GM12874 (cell line): Measurements from ENCODE around the gene GABPB1.

ENCODE experiments used
- TF ChIP-seq, protein P1 (sequence below): IDR thresholded peaks from 2 replicates; pipeline ENCODE4 v1.5.1; 2011; ENCODE audit warnings: low read depth, mild to moderate bottlenecking, control low read depth, low read length, moderate library complexity; ENCODE audit not compliant: insufficient read depth

The GABPB1 gene

DNA sequence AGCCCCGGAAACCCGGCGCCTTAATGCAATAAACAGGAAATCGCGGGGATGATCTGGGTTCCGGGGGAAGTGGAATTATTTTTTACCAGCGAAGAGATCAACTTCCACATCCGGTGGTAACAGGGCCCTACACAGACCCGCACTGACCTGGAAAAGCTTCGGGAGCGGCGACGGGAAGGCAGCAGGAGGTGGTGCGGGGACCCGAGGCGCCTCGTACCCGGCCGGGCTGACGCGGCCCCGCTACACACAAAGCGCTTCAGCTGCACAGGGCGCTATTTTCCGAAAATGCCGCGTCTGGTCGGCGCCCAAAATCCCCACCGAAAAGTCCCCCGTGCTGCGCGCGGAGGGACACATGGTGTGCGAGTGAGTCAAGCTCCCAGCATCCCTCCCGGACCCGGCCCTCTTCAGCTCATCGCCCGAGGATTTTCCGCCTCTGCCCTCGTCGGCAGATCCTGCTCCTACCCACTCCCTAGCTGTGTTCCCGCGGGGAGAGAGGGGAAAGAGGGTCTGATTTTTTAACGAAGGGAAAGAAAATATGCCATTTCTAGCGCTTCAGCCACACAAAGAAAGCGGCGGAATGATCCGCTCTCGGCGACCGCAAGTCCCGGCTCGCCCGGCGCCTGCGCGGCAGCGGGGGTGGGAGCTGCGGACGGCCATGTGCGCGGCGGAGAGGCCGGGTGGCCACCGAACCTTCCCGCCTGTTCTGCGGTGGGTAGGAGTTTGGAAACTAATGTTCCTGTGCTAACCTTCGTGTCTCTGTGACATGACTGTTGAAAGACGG is at the start of gene GABPB1:
Gene GABPB1, minus strand, starts transcription at position 361 of the 781 bp plus-strand sequence. CDS start 45,400 bp downstream, outside the sequence.
- TF ChIP-seq, protein P1, sequence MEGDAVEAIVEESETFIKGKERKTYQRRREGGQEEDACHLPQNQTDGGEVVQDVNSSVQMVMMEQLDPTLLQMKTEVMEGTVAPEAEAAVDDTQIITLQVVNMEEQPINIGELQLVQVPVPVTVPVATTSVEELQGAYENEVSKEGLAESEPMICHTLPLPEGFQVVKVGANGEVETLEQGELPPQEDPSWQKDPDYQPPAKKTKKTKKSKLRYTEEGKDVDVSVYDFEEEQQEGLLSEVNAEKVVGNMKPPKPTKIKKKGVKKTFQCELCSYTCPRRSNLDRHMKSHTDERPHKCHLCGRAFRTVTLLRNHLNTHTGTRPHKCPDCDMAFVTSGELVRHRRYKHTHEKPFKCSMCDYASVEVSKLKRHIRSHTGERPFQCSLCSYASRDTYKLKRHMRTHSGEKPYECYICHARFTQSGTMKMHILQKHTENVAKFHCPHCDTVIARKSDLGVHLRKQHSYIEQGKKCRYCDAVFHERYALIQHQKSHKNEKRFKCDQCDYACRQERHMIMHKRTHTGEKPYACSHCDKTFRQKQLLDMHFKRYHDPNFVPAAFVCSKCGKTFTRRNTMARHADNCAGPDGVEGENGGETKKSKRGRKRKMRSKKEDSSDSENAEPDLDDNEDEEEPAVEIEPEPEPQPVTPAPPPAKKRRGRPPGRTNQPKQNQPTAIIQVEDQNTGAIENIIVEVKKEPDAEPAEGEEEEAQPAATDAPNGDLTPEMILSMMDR = no peak

DNA sequence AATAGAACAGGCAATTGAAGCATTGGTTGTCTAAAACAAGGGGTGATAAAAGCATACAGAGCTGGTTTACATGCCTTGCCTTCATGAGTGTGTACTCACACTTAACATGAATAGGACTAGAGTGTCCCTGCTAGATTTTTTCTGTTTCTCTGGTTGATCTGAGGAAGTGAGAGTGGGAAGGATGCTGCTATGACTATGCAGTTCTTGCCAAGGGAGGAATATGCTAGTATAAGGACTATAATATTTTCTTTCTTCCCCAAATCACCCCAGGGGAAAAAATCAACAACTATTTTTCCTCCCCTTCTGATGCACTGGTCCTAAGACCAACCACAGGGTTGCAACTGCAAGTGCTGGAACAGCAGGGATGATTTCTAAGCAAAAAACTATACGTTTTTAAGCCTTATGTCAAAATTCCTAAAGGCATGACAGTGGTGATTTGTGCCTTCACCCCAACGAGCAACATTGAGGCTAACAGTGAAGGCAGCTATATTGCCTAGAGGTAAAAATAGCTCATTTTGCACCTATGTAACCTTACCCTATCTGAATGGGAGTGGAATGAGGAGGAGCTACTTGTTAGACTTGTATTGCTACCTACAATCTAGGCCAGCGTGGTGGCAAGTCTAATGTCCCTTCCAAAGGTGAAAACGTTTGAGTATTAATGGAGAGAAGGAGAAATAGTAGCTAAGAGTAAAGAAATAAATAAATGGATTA is 35.7 kb upstream of the GABPB1 start:
- TF ChIP-seq, protein P1 = no peak

DNA sequence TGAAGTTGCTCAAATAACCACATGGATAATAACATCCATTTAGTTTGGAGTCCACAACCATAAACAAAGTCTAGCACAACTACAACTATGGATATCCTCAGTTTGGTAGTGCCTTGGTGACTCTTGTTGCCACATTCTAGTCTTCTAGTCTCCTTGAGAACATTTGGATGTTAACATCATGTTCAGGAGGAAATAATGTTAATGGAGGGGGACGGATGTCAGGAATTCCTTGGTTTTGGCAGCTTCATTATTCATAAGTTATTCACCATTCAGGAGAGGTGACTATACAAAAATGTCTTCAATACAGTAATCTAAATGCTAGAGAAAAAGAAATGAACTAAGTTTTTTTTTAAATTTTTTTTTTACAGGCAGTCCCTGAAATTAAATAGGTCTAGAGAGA is 26.4 kb upstream of the GABPB1 start:
- TF ChIP-seq, protein P1 = no peak

DNA sequence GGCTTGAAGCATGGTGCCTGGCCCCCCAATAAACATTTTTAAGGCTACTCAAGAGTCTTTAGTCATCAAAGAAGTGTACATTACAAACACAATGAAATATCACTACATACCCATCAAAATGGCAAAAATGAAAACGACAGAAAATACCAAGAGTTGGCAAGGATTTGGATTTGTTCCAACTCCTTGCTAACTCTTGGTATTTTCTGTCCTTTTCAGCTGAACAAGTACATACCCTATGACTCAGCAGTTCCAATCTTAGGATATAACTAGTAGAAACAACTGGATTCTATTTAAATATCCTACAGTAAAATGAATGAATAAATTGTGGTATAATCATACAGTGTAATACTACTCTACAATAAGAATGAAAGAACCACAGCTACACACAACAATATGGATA is 25.1 kb upstream of the GABPB1 start:
- TF ChIP-seq, protein P1 = no peak

DNA sequence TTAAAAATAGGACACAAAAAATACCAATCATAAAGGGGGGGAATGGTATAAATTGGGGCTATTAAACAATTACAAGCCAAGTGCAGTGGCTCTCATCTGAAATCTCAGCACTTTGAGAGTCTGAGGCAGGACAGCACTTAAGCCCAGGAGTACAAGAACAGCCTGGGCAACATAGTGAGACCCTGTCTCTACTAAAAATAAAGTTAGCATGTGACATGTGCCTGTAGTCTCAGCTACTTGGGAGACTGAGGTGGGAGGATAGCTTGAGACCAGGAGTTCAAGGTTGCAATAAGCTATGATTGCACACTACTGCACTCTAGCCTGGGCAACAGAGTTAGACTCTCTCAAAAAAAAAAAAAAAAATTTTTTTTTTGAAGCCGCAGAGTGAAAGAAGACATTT is 23.8 kb upstream of the GABPB1 start:
- TF ChIP-seq, protein P1 = no peak

DNA sequence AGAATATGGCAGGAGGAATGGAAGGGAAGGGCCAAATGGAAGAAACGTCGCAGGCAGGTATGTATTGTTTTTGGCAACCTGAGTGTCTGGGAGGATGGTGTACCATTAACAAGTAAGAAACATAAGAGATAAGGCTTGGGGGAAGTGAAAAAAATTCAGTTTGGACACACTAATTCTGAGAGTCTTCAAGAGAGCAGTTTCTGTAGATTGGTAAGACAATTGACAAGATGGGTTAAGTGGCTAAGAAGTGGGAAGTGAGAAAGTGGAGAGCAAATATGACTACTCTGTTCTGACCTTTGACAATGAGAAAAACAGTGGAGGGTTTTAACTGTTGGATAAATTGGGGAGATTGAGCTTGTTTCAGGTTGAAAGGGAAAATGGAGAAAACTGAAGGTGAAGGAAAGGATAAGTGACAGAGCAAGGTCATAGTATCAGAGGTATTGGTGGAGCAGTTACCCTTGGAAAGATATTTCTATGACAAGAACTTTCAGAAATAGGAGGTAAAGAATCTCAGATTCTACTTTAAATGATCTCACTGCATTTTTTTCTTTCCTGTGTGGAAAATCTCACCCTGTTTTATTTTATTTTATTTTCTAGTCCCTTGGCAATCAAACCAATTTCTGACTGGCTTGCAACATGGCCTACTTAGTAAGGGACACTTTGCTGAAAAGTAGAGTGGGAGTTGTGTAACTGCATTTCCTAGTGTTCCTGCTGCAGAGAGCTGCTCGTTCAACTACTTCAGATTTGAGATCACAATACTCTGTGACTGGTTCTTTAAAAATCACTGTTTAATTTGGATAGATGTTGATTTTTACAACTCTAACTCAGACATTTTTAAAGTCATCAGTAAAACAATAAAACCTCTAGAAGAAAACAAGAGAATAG is 23.1 kb upstream of the GABPB1 start:
- TF ChIP-seq, protein P1 = no peak

DNA sequence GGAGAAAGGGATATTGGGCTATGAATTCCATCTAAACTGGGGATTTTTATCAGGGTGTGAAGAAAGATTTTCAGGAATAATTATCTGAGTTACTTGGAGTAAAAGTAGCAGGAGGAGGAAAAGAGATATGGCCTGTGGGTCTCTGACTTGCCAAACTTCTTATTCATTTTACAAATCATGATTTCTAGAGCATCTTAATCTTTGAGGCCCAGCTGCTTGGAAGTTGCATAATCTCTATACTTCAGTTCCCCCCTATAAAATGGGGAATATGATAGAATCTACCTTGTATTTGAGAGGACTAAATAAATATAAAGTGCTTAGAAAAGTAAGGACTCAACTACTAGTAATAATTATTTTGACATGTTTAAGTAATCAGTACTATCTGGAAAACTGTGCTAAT is 11.0 kb upstream of the GABPB1 start:
- TF ChIP-seq, protein P1 = no peak
